Measurements from ENCODE around the gene HCN3.

The HCN3 gene

DNA sequence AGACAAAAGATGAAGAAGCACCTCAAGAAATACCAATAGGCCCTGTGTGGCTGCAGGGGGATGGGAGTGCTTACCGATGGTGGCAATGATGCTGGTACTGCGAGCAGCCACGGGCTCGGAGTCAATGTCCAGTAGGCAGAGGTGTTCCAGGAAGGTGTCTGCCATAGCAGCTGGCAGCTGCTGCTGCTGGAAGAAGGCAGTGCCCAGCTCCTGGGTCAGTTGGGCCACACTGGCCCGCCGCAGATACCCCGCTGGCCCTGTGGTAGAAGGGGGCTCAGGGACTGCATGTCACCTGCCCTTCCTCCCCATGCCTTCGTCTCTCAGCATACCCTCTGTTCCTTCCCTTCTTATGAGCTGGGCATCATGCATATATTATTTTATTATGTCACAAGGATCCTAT lies 22.8 kb downstream of the HCN3 start:
- H3K27me3 ChIP-seq (ENCODE audit: insufficient read depth, low read length): peaks cover 10% of the 10 kb centered on the region

DNA sequence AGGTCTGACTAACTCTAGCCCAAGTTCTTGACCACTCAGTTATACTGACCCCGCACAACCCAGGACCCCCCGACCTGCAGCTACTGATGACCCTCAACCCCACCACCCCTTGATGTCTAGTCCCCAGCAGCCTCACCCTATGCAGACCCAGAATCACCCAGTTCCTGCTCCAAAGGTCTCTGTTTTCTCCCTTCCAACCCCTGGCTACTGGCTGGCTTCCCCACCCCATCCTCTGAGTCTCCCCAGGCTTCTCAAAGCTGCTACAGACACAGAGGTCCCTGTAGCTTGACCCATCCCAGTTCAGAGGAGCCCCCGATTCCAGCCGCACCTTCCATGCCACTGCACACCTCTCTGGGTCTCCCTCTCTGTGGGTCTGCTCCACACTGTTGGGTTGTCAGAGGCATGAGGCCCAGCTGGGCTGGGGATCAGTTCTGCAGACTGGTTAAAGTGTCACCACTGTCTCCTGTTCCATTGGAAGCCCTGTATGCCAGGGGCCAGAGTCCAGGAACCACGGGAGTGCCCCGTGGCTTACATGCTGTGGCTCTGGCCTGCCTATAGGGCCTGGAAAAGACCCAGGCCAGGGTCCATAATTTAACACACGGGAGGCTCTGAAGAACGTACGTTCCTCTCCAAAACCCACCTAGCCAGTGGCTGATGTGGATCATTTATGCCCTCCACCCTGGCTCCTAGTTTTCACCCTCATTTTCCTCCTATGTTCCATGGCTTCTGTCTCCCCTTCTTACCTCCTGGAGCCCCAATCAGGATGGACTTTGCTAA lies 23.5 kb downstream of the HCN3 start:
- peaks cover 2% of the 10 kb centered on the region for H3K27me3 ChIP-seq (ENCODE audit: insufficient read depth, low read length)
- H3K4me3 ChIP-seq (ENCODE audit: low read length): no peak overlapping the region
- no peak overlapping the region for H2AFZ ChIP-seq (ENCODE audit: low read depth, low read length)
- H3K36me3 ChIP-seq (ENCODE audit: insufficient read depth, low read length): no peaks in the 10 kb centered on the region
- peaks cover 7% of the 10 kb centered on the region for H3K4me1 ChIP-seq (ENCODE audit: insufficient read depth, low read length)
- H3K9me3 ChIP-seq (ENCODE audit: low read length): peaks cover 3% of the 10 kb centered on the region

More for the DNA sequence above, 22.8 kb downstream of the HCN3 start:
- Histone ChIP-seq H3K36me3 (ENCODE audit: insufficient read depth, low read length) (no peaks in the 10 kb centered on the region), H3K9me3 (ENCODE audit: low read length) (peaks cover 6% of the 10 kb centered on the region), H2AFZ (ENCODE audit: low read depth, low read length) (no peak overlapping the region), H3K4me3 (ENCODE audit: low read length) (no peak overlapping the region), H3K4me1 (ENCODE audit: insufficient read depth, low read length) (peaks cover 7% of the 10 kb centered on the region)

DNA sequence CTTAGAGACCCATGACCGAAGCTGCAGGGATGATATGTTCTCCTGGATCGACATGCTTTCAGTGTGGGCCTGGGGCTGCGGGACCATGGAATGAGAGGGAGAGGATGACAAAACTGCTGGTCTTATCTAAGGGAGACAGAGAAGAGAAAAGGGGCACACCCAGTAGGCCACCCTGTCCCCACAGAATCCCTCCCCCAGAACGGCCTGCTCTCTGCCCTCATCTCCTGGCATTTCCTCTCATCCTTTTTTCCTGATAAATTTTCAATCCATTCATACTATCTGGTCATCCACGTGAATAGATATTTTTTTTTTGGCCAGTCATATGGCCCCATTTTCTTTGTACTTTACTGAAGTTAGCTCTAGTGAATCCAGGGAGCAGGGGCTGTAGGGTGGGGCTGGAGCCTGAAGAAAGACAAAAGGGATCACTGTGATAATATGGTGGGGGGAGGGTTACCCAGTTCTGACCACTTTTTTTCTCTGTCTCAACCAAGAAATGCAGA lies 24.1 kb downstream of the HCN3 start, which contains the start of gene PKLR:
Gene PKLR, minus strand, starts transcription at position 97 of the 500 bp plus-strand sequence. Its CDS starts 43 bp downstream, at position 54.
- no peak within 1 kb of the TSS for H3K4me3 ChIP-seq (ENCODE audit: low read length)
- H3K27me3 ChIP-seq (ENCODE audit: insufficient read depth, low read length): no peaks in the 10 kb centered on the region
- H3K9me3 ChIP-seq (ENCODE audit: low read length): no peaks in the 10 kb centered on the region
- peaks cover 7% of the 10 kb centered on the region for H3K4me1 ChIP-seq (ENCODE audit: insufficient read depth, low read length)
- no peaks in the 10 kb centered on the region for H3K36me3 ChIP-seq (ENCODE audit: insufficient read depth, low read length)
- H2AFZ ChIP-seq (ENCODE audit: low read depth, low read length): no peak within 1 kb of the TSS

DNA sequence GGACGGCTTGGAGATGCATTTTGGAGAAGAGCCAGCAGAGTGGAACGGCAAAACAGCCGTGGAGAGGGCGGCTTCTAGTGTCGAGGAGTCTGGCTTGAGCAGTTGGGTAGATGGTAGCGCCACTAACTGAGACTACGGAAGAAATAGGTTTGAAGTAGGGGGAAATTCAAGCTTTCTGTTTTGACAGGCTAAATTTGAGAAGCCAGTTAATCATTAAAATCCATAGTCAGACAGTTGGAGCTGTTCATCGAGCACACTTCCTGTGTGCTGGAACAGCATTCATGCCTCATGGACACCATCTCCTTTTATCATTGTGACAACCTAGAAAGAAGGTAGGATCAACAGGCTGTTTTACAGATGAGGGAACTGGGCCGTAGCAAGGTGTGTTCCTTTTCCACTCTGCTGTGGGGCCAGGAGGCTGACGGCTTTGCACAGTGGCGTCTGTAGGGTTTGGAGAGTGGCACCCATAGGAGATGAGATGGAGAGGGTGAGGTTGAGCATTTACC lies 27.3 kb downstream of the HCN3 start:
- Histone ChIP-seq H3K27me3 (ENCODE audit: insufficient read depth, low read length) (no peaks in the 10 kb centered on the region), H2AFZ (ENCODE audit: low read depth, low read length) (no peak overlapping the region), H3K9me3 (ENCODE audit: low read length) (no peaks in the 10 kb centered on the region), H3K36me3 (ENCODE audit: insufficient read depth, low read length) (no peaks in the 10 kb centered on the region), H3K4me1 (ENCODE audit: insufficient read depth, low read length) (peaks cover 4% of the 10 kb centered on the region), H3K4me3 (ENCODE audit: low read length) (no peak overlapping the region)

DNA sequence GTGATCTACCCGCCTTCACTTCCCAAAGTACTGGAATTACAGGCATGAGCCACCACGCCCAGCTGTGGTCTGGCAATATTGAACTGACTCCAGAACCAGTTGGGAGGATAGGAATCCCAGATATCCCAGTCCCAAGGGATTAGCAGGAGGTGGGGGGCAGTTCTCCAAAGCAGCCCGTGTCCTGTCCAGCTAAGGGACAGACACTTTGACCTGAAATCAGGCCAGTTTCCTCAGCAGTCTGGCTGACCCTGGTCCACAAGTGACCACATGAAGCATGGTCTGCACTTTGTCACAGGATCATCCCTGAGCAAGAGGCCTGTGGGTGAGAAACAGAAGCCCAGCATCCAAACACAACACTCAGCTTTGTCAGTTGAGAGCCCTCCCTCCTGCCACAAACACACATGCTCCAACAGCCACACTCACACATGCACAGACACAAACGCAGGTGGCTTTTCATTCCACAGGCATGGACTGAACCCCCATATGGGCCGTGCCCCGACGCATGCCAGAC lies 28.7 kb downstream of the HCN3 start:
- H3K4me3 ChIP-seq (ENCODE audit: low read length): no peak overlapping the region
- no peaks in the 10 kb centered on the region for H3K9me3 ChIP-seq (ENCODE audit: low read length)
- H3K27me3 ChIP-seq (ENCODE audit: insufficient read depth, low read length): no peaks in the 10 kb centered on the region
- peaks cover 5% of the 10 kb centered on the region for H3K36me3 ChIP-seq (ENCODE audit: insufficient read depth, low read length)
- no peak overlapping the region for H2AFZ ChIP-seq (ENCODE audit: low read depth, low read length)
- H3K4me1 ChIP-seq (ENCODE audit: insufficient read depth, low read length): peaks cover 15% of the 10 kb centered on the region

DNA sequence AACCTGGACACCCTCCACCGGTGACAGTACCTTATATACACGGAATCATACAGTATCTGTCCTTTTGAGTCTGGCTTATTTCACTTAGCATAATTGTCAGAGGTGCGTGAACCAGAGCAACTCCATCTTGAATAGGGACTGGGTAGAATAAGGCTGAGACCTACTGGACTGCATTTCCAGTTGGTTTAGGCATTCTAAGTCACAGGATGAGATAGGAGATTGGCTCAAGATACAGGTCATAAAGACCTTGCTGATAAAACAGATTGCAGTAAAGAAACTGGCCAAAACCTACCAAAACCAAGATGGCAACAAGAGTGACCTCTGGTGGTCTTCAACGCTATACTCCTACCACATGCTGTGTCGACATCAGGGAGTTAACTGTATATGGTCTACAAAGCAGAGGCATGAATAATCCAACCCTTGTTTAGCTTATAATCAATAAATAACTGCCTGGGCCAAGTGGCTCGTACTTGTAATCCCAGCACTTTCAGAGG lies 30.0 kb downstream of the HCN3 start:
- Histone ChIP-seq H3K4me1 (ENCODE audit: insufficient read depth, low read length) (peaks cover 17% of the 10 kb centered on the region), H3K27me3 (ENCODE audit: insufficient read depth, low read length) (no peaks in the 10 kb centered on the region), H3K36me3 (ENCODE audit: insufficient read depth, low read length) (peaks cover 14% of the 10 kb centered on the region), H3K9me3 (ENCODE audit: low read length) (no peaks in the 10 kb centered on the region), H2AFZ (ENCODE audit: low read depth, low read length) (no peak overlapping the region), H3K4me3 (ENCODE audit: low read length) (no peak overlapping the region)

DNA sequence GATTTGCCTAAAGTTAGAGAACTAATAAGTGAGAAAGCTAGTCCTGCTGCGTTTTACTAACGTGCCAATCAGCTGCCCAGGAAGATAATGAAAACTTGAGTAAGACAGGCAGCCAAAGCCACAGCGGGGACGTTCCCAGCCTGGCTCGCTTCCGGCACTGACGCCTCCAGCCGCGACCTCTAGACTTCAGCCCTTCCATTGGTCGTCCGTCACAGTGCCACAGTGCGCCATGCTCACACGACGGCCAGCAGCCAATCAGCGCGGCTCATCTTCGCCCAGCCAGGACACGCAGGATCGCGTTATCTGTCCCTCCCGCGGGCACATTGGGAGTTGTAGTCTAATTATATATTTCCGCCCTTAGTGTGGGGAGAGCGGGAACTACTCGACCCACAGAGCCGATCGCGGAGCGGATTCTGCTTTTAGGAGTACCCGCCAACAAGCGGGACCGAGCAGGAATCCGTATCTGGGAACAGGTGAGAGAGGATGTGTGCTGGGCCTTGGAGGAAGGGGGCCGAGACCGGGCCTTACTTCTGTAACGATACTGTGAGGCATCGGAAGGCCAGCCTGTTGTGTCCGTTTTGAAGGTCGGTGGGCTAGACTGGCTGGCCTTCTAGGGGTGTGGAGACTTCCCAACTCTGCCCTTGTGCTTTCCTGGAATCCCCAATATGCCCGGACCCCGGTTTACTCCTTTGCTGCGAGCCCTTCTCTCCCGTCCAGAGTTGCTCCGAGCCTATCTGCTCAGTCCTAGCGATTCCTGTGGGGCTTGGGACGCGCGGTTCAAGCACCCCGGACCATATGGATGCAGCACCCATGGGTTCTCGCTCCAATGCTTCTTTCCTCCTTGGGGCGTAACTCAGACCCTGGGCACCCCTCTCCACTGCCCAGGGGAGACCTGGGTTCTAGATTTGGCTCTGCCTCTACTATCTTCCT lies 31.5 kb downstream of the HCN3 start, which contains the start of gene FDPS:
Gene FDPS, plus strand, starts transcription at position 374 of the 930 bp plus-strand sequence. CDS start 924 bp downstream, outside the sequence.
- Histone ChIP-seq H3K4me3 (ENCODE audit: low read length) (peak within 1 kb of the TSS; percentile 66), H3K4me1 (ENCODE audit: insufficient read depth, low read length) (peaks cover 17% of the 10 kb centered on the region)

DNA sequence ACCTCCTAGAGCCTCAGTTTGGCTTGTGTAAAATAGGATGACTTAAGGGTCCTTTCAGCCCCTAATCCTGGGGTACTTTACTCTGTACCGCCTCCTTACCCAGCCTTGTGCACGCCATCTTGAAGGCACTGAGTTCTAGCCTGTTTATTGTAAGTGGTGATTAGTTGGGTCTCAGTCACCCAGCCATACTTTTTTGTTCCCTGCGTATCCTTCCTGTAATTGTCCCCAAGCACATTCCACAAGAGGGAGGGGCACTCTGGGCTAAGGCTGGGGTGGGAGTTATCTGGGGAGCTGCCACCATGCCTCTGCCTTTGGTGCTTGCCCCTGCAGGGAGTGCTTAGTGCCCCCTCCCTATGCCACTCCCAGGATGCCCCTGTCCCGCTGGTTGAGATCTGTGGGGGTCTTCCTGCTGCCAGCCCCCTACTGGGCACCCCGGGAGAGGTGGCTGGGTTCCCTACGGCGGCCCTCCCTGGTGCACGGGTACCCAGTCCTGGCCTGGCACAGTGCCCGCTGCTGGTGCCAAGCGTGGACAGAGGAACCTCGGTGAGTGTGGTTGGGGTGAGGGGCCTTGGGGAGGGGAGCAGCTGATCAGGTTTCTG lies 32.3 kb downstream of the HCN3 start:
- peaks cover 17% of the 10 kb centered on the region for H3K4me1 ChIP-seq (ENCODE audit: insufficient read depth, low read length)
- H3K9me3 ChIP-seq (ENCODE audit: low read length): no peaks in the 10 kb centered on the region
- H3K36me3 ChIP-seq (ENCODE audit: insufficient read depth, low read length): peaks cover 32% of the 10 kb centered on the region
- H3K27me3 ChIP-seq (ENCODE audit: insufficient read depth, low read length): no peaks in the 10 kb centered on the region
- H2AFZ ChIP-seq (ENCODE audit: low read depth, low read length): no peak overlapping the region
- peak overlapping the region; percentile 66 for H3K4me3 ChIP-seq (ENCODE audit: low read length)

More for the DNA sequence above, 31.5 kb downstream of the HCN3 start, which contains the start of gene FDPS:
- H3K36me3 ChIP-seq (ENCODE audit: insufficient read depth, low read length): peaks cover 25% of the 10 kb centered on the region
- no peaks in the 10 kb centered on the region for H3K9me3 ChIP-seq (ENCODE audit: low read length)
- no peaks in the 10 kb centered on the region for H3K27me3 ChIP-seq (ENCODE audit: insufficient read depth, low read length)
- H2AFZ ChIP-seq (ENCODE audit: low read depth, low read length): no peak within 1 kb of the TSS

DNA sequence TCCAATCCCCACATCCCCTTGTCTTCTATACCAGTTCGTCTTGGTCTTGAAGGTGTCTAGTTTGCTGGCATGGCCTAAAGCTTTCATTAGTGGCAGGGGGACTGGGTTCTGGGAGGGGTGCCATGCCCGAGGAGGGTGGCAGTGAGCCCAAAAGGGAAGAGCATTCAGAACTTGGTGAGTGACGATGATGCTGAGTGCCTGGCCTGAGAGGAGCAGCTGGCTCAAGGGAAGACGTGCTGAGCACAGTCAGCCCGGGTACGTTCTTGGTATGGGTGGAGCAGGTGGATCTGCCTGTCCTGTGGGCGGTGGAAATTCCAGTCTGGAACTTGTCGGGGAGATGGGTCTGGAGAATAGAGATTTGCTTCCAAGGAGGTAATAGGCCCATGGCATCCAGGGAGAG lies 36.0 kb downstream of the HCN3 start:
- no peak overlapping the region for H3K4me3 ChIP-seq (ENCODE audit: low read length)
- H3K27me3 ChIP-seq (ENCODE audit: insufficient read depth, low read length): no peaks in the 10 kb centered on the region
- H3K9me3 ChIP-seq (ENCODE audit: low read length): no peaks in the 10 kb centered on the region
- H3K4me1 ChIP-seq (ENCODE audit: insufficient read depth, low read length): peaks cover 16% of the 10 kb centered on the region
- peaks cover 58% of the 10 kb centered on the region for H3K36me3 ChIP-seq (ENCODE audit: insufficient read depth, low read length)
- H2AFZ ChIP-seq (ENCODE audit: low read depth, low read length): no peak overlapping the region

DNA sequence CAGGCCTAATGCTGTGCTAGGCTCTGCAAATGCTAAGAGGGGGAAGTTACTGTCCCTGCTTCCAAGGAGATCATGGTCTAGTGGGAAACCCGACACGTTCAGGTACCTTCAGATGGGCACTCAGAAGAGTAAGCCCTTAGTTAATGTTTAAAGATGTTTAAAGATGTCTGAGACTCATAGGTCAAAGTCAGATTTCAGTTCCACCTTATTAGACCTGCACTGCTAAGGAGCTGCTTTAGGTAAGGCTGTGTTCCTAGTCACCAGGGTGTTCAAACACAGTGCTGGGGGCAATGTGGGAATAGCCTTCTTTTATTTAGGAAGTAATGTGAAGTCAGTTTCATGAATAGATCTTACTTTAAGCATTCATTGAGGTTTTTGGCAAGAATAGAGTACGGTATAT lies 39.7 kb downstream of the HCN3 start:
- H2AFZ ChIP-seq (ENCODE audit: low read depth, low read length): no peak overlapping the region
- H3K4me1 ChIP-seq (ENCODE audit: insufficient read depth, low read length): peaks cover 13% of the 10 kb centered on the region
- H3K36me3 ChIP-seq (ENCODE audit: insufficient read depth, low read length): peaks cover 76% of the 10 kb centered on the region
- H3K4me3 ChIP-seq (ENCODE audit: low read length): no peak overlapping the region
- H3K27me3 ChIP-seq (ENCODE audit: insufficient read depth, low read length): no peaks in the 10 kb centered on the region
- H3K9me3 ChIP-seq (ENCODE audit: low read length): no peaks in the 10 kb centered on the region

DNA sequence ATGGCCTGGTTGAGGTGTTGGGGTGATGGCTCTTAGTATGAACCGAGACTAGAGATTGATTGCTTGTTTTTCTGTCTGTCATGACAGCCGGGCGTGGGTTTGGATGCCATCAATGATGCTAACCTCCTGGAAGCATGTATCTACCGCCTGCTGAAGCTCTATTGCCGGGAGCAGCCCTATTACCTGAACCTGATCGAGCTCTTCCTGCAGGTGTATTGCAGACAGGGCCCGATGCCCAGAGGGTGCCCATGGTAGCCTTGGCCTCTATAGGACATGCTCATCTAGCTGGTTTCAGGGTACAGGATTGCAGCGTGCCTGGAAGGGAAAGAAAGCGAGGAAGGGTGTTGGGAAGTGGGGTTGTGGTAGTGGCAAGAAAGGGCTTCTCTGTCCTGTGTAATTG lies 40.8 kb downstream of the HCN3 start:
- Histone ChIP-seq H3K4me1 (ENCODE audit: insufficient read depth, low read length) (peaks cover 20% of the 10 kb centered on the region), H2AFZ (ENCODE audit: low read depth, low read length) (no peak overlapping the region), H3K9me3 (ENCODE audit: low read length) (no peaks in the 10 kb centered on the region), H3K27me3 (ENCODE audit: insufficient read depth, low read length) (no peaks in the 10 kb centered on the region), H3K4me3 (ENCODE audit: low read length) (no peak overlapping the region), H3K36me3 (ENCODE audit: insufficient read depth, low read length) (peaks cover 67% of the 10 kb centered on the region)

DNA sequence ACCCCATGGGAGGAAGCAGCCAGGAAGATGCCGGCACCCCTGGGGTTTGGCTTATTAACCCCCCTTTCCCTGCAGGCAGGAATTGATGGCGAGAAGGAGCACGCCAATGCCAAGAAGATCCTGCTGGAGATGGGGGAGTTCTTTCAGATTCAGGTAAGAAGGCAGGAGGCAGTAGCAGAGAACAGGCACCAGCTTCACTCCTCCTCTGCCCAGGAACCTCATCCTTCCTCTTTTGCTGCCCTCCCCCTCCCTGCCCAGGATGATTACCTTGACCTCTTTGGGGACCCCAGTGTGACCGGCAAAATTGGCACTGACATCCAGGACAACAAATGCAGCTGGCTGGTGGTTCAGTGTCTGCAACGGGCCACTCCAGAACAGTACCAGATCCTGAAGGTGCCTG lies 42.3 kb downstream of the HCN3 start:
- Histone ChIP-seq H3K4me1 (ENCODE audit: insufficient read depth, low read length) (peaks cover 20% of the 10 kb centered on the region), H2AFZ (ENCODE audit: low read depth, low read length) (no peak overlapping the region), H3K27me3 (ENCODE audit: insufficient read depth, low read length) (no peaks in the 10 kb centered on the region), H3K9me3 (ENCODE audit: low read length) (no peaks in the 10 kb centered on the region), H3K4me3 (ENCODE audit: low read length) (no peak overlapping the region), H3K36me3 (ENCODE audit: insufficient read depth, low read length) (peaks cover 54% of the 10 kb centered on the region)
